ENCODE results near the gene DNAJC17. TPM values are rescaled to one million over a fixed set of nuclear protein-coding genes. Genes with fewer than 3 reads are reported as not detected.

Gene DNAJC17
- 18.9 and 51.0 TPM in 2 replicates for total RNA-seq

GRCh38 chr15:40807028-40807887 is at the start of gene DNAJC17, which contains the start of gene ZFYVE19:
Gene DNAJC17 (minus strand): TSS chr15:40807473. CDS start chr15:40807446, 27 bp downstream.
Gene ZFYVE19 (plus strand): TSS chr15:40807089. CDS start chr15:40807590, 501 bp downstream.

GRCh38 chr15:40843885-40844695 is 36.8 kb upstream of the DNAJC17 start, which contains the start of gene SPINT1:
Gene SPINT1 (plus strand): TSS chr15:40844048. CDS start chr15:40844555, 507 bp downstream.

GRCh38 chr15:40828447-40829036 is 21.3 kb upstream of the DNAJC17 start, which contains the start of gene PPP1R14D:
Gene PPP1R14D (minus strand): TSS chr15:40828708. CDS start chr15:40828641, 67 bp downstream.

GRCh38 chr15:40769274-40770146 is 37.8 kb downstream of the DNAJC17 start, which contains the start of gene C15orf62:
Gene C15orf62 (plus strand): TSS chr15:40769980. CDS start chr15:40770496, 516 bp downstream.

GRCh38 chr15:40763801-40764628 is 43.3 kb downstream of the DNAJC17 start, which contains the start of gene GCHFR:
Gene GCHFR (plus strand): TSS chr15:40764068. CDS start chr15:40764181, 113 bp downstream.

GRCh38 chr15:40754883-40755811 is 52.1 kb downstream of the DNAJC17 start, which contains the start of gene RMDN3:
Gene RMDN3 (minus strand): TSS chr15:40755254. CDS start chr15:40754783, 471 bp downstream.

Other genes with a start within 250 kb of the DNAJC17 start
- gene CCDC32, start 242.4 kb downstream of the DNAJC17 start, total RNA-seq = 18.2 and 19.1 TPM in 2 replicates
- 14.0 and 18.0 TPM in 2 replicates for gene RPUSD2, start 238.2 kb downstream of the DNAJC17 start, total RNA-seq
- 11.1 and 43.8 TPM in 2 replicates for gene KNL1, start 213.2 kb downstream of the DNAJC17 start, total RNA-seq
- gene RAD51, start 112.3 kb downstream of the DNAJC17 start, total RNA-seq = 4.9 and 11.0 TPM in 2 replicates
- 19.7 and 20.9 TPM in 2 replicates for gene RMDN3, start 52.2 kb downstream of the DNAJC17 start, total RNA-seq
- 1.6 and 1.7 TPM in 2 replicates for gene GCHFR, start 43.4 kb downstream of the DNAJC17 start, total RNA-seq
- gene C15orf62, start 37.5 kb downstream of the DNAJC17 start, total RNA-seq = not detected in 2 replicates
- 25.1 and 31.5 TPM in 2 replicates for gene ZFYVE19, start 384 bp downstream of the DNAJC17 start, total RNA-seq
- not detected in 2 replicates for gene PPP1R14D, start 21.2 kb upstream of the DNAJC17 start, total RNA-seq
- gene SPINT1, start 36.6 kb upstream of the DNAJC17 start, total RNA-seq = 0.37 and 0.66 TPM in 2 replicates
- gene RHOV, start 66.8 kb upstream of the DNAJC17 start, total RNA-seq = not detected in 2 replicates
- 51.7 and 59.8 TPM in 2 replicates for gene VPS18, start 87.0 kb upstream of the DNAJC17 start, total RNA-seq
- gene DLL4, start 121.9 kb upstream of the DNAJC17 start, total RNA-seq = 0.12 and 0.66 TPM in 2 replicates
- 36.5 and 49.2 TPM in 2 replicates for gene CHAC1, start 146.0 kb upstream of the DNAJC17 start, total RNA-seq

All from uterine smooth muscle cell (primary cell).